Left lung (tissue), 10 donors: Measurements from ENCODE around the gene KCTD17. TPM values are rescaled to one million over a fixed set of nuclear protein-coding genes. Genes with fewer than 3 reads are reported as not detected.

Source experiments
- ATAC-seq: fragments of 200-7000 bp; cut with Tn5 transposase; one replicate; pipeline ENCODE4 v1.9.1; 2020; ENCODE audit warnings: moderate library complexity
- DNase-seq, 4 donors: peaks; one replicate each; pipeline ENCODE4 v3.0.0-alpha.2; 2013 to 2020
- H3K27ac ChIP-seq, 2 donors: fragments of 200-600 bp; sonication (generic) in 1 of 2; one replicate each; pipeline versions ENCODE4 v1.5.0 to v1.8.0; 2020 to 2021
- H3K27me3 ChIP-seq, 2 donors: fragments of 200-600 bp; sonication (generic) in 1 of 2; one replicate each; pipeline versions ENCODE4 v1.5.0 to v1.8.0; 2020 to 2021
- H3K36me3 ChIP-seq, 2 donors: fragments of 200-600 bp; sonication (generic) in 1 of 2; one replicate each; pipeline versions ENCODE4 v1.5.0 to v1.8.0; 2020 to 2021
- H3K4me1 ChIP-seq, 2 donors: fragments of 200-600 bp; one replicate each; pipeline ENCODE4 v1.8.0; 2021
- H3K4me3 ChIP-seq, 2 donors: fragments of 200-600 bp; sonication (generic) in 1 of 2; one replicate each; pipeline versions ENCODE4 v1.5.0 to v1.8.0; 2020 to 2021; ENCODE audit warnings: mild to moderate bottlenecking in 1 of 2
- H3K9me3 ChIP-seq, 2 donors: fragments of 200-600 bp; sonication (generic) in 1 of 2; one replicate each; pipeline versions ENCODE4 v1.5.0 to v1.8.0; 2020 to 2021
- CTCF ChIP-seq, 2 donors: fragments of 200-600 bp; sonication (generic) in 1 of 2; IDR thresholded peaks; one replicate each; pipeline versions ENCODE4 v1.5.0 to v1.8.0; 2021; ENCODE audit warnings: antibody characterized with exemption in 2 of 2
- intact Hi-C, 2 donors: fragments of 100-400 bp; cut with DNase I; formaldehyde crosslinking; loops; one replicate each; pipeline versions ENCODE4 v1.11.2 to v1.14.2; 2022
- polyA plus RNA-seq, 6 donors: library from polyadenylated mRNA; unstranded; fragments of 120-200 nt; gene quantifications; one replicate each; pipeline ENCODE4 v1.2.1, GENCODE V29; 2013; ENCODE audit not compliant: insufficient read length in 6 of 6
- total RNA-seq, 2 donors: library from RNA; stranded (reverse); fragmentation: NEBNext Ultra II Directional; extraction: Animal tissue kit (Norgen Biotek cat#: 25700); gene quantifications; one replicate each; pipeline ENCODE4 v1.2.1, GENCODE V29; 2021
- donor health status: DM: no; HTN: yes; CAD: no.
- donor health status: DM: no; HTN: no; CAD: no.

The KCTD17 gene
- total and polyA plus RNA-seq, 8 donors, result 20.5 to 34.2 (median 25.6) TPM

- Histone ChIP-seq H3K27ac (no peak overlapping the region), H3K4me3 (no peak overlapping the region), H3K4me1 (peaks cover 0 to 4% of the 10 kb centered on the region in 2 donors), H3K9me3 (no peaks in the 10 kb centered on the region), H3K27me3 (peaks cover 0 to 67% of the 10 kb centered on the region in 2 donors), H3K36me3 (no peaks in the 10 kb centered on the region)
- ATAC-seq (peak; percentile 75), DNase-seq (peak in 1 of 4 donors; percentile 71)
- intact Hi-C loops, result no loop called here
- TF ChIP-seq CTCF (IDR thresholded peaks at IDR 0.05), result no peak
These were observed 47.5 kb downstream of the KCTD17 start for GRCh38 chr22:37098976-37099591.

- intact Hi-C loops, result no loop called here
- H3K36me3 ChIP-seq, result no peaks in the 10 kb centered on the region
- peak in 1 of 4 donors; percentile 32 for DNase-seq
- H3K4me1 ChIP-seq, result peaks cover 0 to 4% of the 10 kb centered on the region in 2 donors
- H3K9me3 ChIP-seq, result no peaks in the 10 kb centered on the region
- peak; percentile 83 for ATAC-seq
- H3K27ac ChIP-seq, result no peak overlapping the region
- no peak for TF ChIP-seq CTCF (IDR thresholded peaks at IDR 0.05)
- no peak overlapping the region for H3K4me3 ChIP-seq
- H3K27me3 ChIP-seq, result peaks cover 0 to 55% of the 10 kb centered on the region in 2 donors
These were observed 49.1 kb downstream of the KCTD17 start for GRCh38 chr22:37100589-37101127.

GRCh38 chr22:37101311-37102066 is 49.9 kb downstream of the KCTD17 start:
- Histone ChIP-seq H3K27ac (no peak overlapping the region), H3K27me3 (peaks cover 0 to 47% of the 10 kb centered on the region in 2 donors), H3K4me1 (peaks cover 0 to 4% of the 10 kb centered on the region in 2 donors), H3K36me3 (no peaks in the 10 kb centered on the region), H3K9me3 (no peaks in the 10 kb centered on the region), H3K4me3 (no peak overlapping the region)
- ATAC-seq (peak; percentile 32), DNase-seq (no peak)
- intact Hi-C loops, result no loop called here
- no peak for TF ChIP-seq CTCF (IDR thresholded peaks at IDR 0.05)

GRCh38 chr22:37103151-37103550 is 51.6 kb downstream of the KCTD17 start:
- Histone ChIP-seq H3K27ac (no peak overlapping the region), H3K4me3 (no peak overlapping the region), H3K36me3 (no peaks in the 10 kb centered on the region), H3K9me3 (no peaks in the 10 kb centered on the region), H3K27me3 (peaks cover 0 to 33% of the 10 kb centered on the region in 2 donors), H3K4me1 (peaks cover 0 to 4% of the 10 kb centered on the region in 2 donors)
- no peak for TF ChIP-seq CTCF (IDR thresholded peaks at IDR 0.05)
- no peak for ATAC-seq
- intact Hi-C loops, result no loop called here
- DNase-seq, result peak in 1 of 4 donors; percentile 59
